GM21825 (cell line): ENCODE results near the gene DGKZ.

Experiments
- ATAC-seq: cut with Tn5 transposase; IDR thresholded peaks from one replicate; pipeline ENCODE4 v1.9.1; 2021; ENCODE audit warnings: mild to moderate bottlenecking, moderate library complexity; ENCODE audit not compliant: unreplicated experiment

The DGKZ gene

GRCh38 chr11:46426233-46426991, 79.1 kb downstream of the DGKZ start:
- ATAC-seq: no peak

DNA sequence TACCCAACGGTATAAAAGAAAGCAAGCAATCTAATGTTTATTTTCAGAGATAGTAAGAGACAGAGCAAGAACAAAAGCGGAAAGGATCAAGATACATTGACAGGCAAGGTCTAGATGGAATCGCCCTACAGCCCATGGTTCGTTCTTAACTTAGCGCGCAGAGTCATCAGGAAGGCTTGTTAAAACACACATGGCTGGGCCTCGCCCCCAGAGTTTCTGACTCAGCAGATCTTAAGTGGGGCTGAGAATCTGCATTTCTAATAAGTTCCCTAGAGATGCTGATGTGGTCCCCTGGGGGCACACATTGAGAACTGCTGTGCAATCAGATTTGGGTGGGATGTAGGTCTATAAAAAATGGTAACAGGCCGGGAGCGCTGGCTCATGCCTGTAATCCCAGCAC, 80.1 kb downstream of the DGKZ start:
- no peak for ATAC-seq

DNA sequence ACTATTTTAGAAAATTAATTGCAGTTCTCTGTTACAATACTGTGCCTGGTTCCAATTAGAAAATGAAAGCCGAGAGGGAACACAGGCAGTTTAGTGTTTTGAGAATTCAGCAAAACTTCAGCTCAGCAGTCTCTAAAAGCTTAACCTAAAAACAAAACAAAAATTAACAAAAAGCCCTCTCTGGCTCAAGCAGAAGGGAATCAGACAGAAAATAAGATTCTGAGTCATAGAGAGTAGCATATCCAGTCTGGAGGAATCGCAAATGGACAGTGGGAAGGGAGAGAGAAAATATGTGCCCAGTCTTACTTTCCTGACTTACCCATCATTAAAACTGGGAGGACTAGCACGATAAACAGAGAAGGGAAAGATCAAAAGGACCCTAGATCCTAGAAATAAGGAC, 82.5 kb downstream of the DGKZ start:
- ATAC-seq: no peak
